ENCODE measurements around the gene SLC38A11. TPM values are rescaled to one million over a fixed set of nuclear protein-coding genes. Genes with fewer than 3 reads are reported as not detected.
A peak's percentile ranks its signal among the peaks of the same experiment; 100 is the strongest.
"Not testable (repeated sequence)": the region's sequence is repeated elsewhere in the genome, so short reads cannot be mapped to it uniquely, and the experiment has no call there.

Gene SLC38A11
- total and polyA plus RNA-seq, 4 donors = 2.2 to 28.9 (median 3.6) TPM

DNA sequence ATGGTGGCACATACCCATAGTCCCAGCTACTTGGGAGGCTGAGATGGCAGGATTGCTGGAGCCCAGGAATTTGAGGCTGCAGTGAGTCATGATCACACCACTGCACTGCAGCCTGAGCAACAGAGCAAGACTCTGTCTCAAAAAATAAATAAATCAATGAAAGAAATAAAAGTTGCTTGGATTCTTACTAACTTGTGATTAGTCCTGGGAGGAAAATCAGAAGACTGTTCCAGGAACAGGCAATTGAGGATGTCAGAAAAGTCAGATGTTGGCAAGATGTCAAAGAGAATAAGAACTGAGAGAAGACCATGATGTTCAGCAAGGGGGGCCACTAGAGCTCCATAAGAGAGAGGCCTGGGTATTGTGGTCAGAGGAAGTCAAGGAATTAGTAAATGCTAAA is 35.6 kb upstream of the SLC38A11 start:
- not testable (repeated sequence) for H3K9me3 ChIP-seq (ENCODE audit: control insufficient read depth, insufficient read depth, low read length); H3K36me3 ChIP-seq (ENCODE audit: control insufficient read depth, insufficient read depth, low read length); H3K27ac ChIP-seq (ENCODE audit: low read depth, low read length); H3K4me3 ChIP-seq (ENCODE audit: low read depth, low read length); H3K4me1 ChIP-seq (ENCODE audit: control insufficient read depth, insufficient read depth, low read length); H3K27me3 ChIP-seq (ENCODE audit: control insufficient read depth, insufficient read depth, low read length)
- peak in 1 of 6 donors; percentile 25 for DNase-seq (ENCODE audit: low read depth in 4 of 6, low spot score in 6 of 6)

DNA sequence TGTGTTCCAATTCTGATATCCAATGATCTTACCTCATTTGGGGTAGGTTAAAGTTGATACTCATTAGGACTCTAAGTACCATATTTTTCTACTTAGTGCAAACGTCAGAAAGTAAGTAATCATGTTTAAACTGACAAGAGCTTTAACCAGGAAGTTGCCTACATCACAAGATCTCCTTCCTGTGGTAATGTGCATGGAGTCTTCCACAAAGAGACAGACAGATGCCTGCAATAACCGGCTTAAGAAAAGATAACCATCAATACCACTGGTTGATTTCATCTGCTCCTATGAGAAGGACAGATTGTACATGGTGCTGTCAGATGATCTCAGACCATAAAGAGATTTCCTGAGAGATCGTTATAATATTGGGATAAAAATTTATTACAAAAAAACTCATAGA is 33.5 kb upstream of the SLC38A11 start:
- DNase-seq (ENCODE audit: low read depth in 4 of 6, low spot score in 6 of 6); H3K27ac ChIP-seq (ENCODE audit: low read depth, low read length); H3K27me3 ChIP-seq (ENCODE audit: control insufficient read depth, insufficient read depth, low read length); H3K4me3 ChIP-seq (ENCODE audit: low read depth, low read length); H3K9me3 ChIP-seq (ENCODE audit: control insufficient read depth, insufficient read depth, low read length); H3K36me3 ChIP-seq (ENCODE audit: control insufficient read depth, insufficient read depth, low read length); H3K4me1 ChIP-seq (ENCODE audit: control insufficient read depth, insufficient read depth, low read length): not testable (repeated sequence)
- no CpG with 5 or more reads among the region's 3 CpGs for whole genome bisulfite sequencing (ENCODE audit: insufficient coverage)

DNA sequence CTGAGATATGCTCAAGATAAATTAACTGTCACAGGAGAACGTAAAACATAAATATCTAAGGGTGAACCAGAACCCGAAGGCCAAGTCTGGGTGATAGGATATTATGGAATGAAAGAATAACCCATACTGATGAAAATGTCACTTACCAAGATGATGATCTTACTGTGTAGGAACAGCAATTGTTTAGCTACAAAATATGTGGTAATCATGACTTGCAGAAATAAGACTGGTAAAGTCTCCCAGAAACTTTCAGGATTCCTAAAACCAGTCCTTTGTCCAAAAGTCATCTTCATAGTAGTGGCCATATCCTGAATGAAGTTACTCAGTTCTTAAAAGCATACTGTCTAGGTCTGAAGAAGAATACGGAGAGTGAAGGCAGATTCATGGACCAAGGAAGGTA is 30.7 kb upstream of the SLC38A11 start:
- H3K36me3 ChIP-seq (ENCODE audit: control insufficient read depth, insufficient read depth, low read length); H3K27me3 ChIP-seq (ENCODE audit: control insufficient read depth, insufficient read depth, low read length); H3K27ac ChIP-seq (ENCODE audit: low read depth, low read length); H3K4me3 ChIP-seq (ENCODE audit: low read depth, low read length); H3K4me1 ChIP-seq (ENCODE audit: control insufficient read depth, insufficient read depth, low read length); H3K9me3 ChIP-seq (ENCODE audit: control insufficient read depth, insufficient read depth, low read length); DNase-seq (ENCODE audit: low read depth in 4 of 6, low spot score in 6 of 6): not testable (repeated sequence)
- WGBS (ENCODE audit: insufficient coverage) = 100% methylated on average over 1 of the region's 3 CpGs

DNA sequence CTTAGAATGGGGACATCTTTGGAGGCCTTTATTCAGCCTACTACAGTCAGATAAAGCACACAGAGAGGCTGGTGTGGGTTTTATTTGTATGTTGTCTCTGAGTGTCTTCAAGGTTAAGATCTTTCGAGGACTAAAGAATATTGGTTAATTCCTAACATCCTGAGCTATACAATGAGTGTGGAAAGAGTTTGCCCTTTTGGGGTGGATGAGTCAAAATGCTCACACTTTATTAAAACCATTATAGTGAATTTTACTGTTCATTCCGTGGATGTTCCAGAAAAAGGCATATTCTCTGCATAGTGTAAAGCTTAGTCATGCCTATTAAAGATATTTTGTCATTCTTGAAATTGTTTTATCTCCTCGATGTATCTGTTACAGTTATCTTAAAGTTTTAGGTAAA is 29.1 kb upstream of the SLC38A11 start:
- no peak overlapping the region for H3K4me3 ChIP-seq (ENCODE audit: low read depth, low read length)
- H3K9me3 ChIP-seq (ENCODE audit: control insufficient read depth, insufficient read depth, low read length) = no peaks in the 10 kb centered on the region
- no peaks in the 10 kb centered on the region for H3K27me3 ChIP-seq (ENCODE audit: control insufficient read depth, insufficient read depth, low read length)
- DNase-seq (ENCODE audit: low read depth in 4 of 6, low spot score in 6 of 6) = no peak
- WGBS (ENCODE audit: insufficient coverage) = no CpG with 5 or more reads among the region's 3 CpGs
- H3K4me1 ChIP-seq (ENCODE audit: control insufficient read depth, insufficient read depth, low read length) = no peaks in the 10 kb centered on the region
- no peak overlapping the region for H3K27ac ChIP-seq (ENCODE audit: low read depth, low read length)
- no peaks in the 10 kb centered on the region for H3K36me3 ChIP-seq (ENCODE audit: control insufficient read depth, insufficient read depth, low read length)

DNA sequence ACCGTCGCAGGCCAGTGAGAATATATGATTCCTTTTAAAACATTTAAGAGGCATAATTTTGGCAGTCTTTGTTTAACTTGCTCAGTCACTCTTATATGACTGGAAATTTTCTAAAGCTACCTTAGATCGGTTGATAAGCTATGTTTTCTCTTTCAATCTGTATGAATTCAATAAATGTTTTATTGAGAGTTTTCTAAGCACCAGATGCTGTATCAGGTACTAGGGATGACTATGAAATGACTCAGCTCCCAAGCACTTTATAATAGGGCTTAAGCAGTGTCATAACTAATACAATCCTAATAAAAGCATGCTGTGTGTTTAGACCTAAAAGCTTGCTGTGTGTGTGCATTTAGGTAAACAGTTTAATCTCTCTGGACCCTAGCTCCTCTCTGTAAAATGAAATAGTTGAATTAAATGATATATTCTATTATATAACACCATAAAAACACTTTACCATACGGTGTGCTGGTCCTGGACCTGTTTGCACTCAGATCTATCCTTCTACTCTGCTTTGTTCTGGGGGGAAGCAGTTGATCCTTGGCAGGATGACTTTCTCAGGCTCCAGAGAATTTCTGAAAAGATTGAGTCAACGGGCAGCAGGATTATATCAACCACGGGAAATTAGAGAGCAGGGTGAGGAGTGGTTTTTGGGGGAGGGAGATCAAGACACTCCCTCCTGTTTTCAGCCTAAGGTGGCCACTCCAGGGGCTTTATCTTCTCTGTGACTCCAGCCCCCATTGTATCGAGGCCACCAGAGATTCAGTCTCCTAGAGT is 26.1 kb upstream of the SLC38A11 start:
- no peaks in the 10 kb centered on the region for H3K4me1 ChIP-seq (ENCODE audit: control insufficient read depth, insufficient read depth, low read length)
- 67% methylated on average over 2 of the region's 7 CpGs for WGBS (ENCODE audit: insufficient coverage)
- no peak overlapping the region for H3K27ac ChIP-seq (ENCODE audit: low read depth, low read length)
- no peaks in the 10 kb centered on the region for H3K36me3 ChIP-seq (ENCODE audit: control insufficient read depth, insufficient read depth, low read length)
- H3K27me3 ChIP-seq (ENCODE audit: control insufficient read depth, insufficient read depth, low read length) = no peaks in the 10 kb centered on the region
- no peaks in the 10 kb centered on the region for H3K9me3 ChIP-seq (ENCODE audit: control insufficient read depth, insufficient read depth, low read length)
- no peak for DNase-seq (ENCODE audit: low read depth in 4 of 6, low spot score in 6 of 6)
- H3K4me3 ChIP-seq (ENCODE audit: low read depth, low read length) = no peak overlapping the region

DNA sequence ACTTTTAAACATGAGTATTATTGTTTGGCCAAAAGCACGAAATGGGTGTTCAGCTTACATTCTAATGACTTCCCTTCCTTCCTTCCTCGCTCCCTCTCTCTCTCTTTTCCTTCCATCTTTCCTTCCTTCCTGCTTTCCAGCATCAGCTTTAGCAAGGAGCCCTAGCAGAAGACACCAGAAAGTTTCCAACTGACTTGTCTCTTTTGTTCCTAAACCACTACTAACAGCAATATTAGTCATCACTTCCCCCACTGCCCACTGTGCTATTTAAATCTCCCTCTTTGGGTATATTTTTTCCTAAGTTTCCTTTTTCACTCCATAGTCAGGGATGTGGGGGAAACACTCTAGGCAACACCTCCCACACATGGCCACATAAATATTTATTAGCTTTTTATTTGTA is 25.4 kb upstream of the SLC38A11 start:
- DNase-seq (ENCODE audit: low read depth in 4 of 6, low spot score in 6 of 6); H3K36me3 ChIP-seq (ENCODE audit: control insufficient read depth, insufficient read depth, low read length); H3K27me3 ChIP-seq (ENCODE audit: control insufficient read depth, insufficient read depth, low read length); H3K4me3 ChIP-seq (ENCODE audit: low read depth, low read length); H3K9me3 ChIP-seq (ENCODE audit: control insufficient read depth, insufficient read depth, low read length); H3K27ac ChIP-seq (ENCODE audit: low read depth, low read length); H3K4me1 ChIP-seq (ENCODE audit: control insufficient read depth, insufficient read depth, low read length): not testable (repeated sequence)
- 100% methylated on average over 1 of the region's 2 CpGs for WGBS (ENCODE audit: insufficient coverage)

DNA sequence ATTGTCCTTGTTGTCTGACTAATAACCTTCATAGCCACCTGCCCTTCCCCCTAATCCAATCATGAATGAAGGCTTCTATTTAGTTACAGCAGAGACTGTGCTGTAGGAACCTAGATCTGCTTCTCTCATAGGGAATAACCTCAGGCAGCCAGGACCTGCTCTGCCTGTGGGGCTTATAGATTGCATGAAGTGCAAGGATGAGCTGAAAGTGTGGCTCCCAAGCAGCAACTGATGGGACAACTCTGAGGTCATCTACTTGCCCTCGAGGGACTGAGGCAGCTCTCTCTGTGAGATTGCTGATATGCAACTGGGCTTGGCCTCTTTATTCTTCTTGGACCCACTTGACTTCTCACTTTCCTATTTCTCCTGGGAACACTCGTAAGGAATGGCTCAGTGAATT is 23.8 kb upstream of the SLC38A11 start:
- Histone ChIP-seq H3K27ac (ENCODE audit: low read depth, low read length) (no peak overlapping the region), H3K4me3 (ENCODE audit: low read depth, low read length) (no peak overlapping the region)

DNA sequence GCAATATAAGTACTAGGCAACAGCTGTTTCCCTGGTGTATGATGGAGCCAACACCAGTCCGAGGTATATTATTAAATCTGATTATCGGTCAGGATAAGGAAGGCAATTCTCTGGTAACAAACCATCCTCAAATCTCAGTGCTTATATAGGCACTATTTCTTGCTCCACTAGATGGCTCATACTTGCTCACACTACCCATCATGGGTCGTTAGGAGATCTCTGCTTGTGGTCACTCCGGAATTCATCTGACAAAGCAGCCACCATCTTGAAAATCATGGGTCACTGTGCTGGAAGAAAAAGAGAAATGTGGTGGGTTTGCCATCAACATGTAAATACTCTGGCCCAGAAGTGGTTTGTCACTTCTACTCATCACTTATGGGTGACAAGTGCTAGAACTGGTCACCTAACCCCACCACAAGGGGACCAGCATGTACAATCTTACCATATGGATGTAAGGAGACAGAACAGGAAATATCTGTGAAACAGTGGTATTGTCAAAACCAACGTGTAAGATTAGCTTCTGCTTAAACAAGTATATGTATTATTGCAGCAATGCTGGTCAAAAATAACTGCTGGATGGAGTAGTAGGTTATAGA is 21.6 kb upstream of the SLC38A11 start:
- not testable (repeated sequence) for H3K27ac ChIP-seq (ENCODE audit: low read depth, low read length); H3K4me3 ChIP-seq (ENCODE audit: low read depth, low read length); H3K27me3 ChIP-seq (ENCODE audit: control insufficient read depth, insufficient read depth, low read length); DNase-seq (ENCODE audit: low read depth in 4 of 6, low spot score in 6 of 6); H3K4me1 ChIP-seq (ENCODE audit: control insufficient read depth, insufficient read depth, low read length); H3K36me3 ChIP-seq (ENCODE audit: control insufficient read depth, insufficient read depth, low read length); H3K9me3 ChIP-seq (ENCODE audit: control insufficient read depth, insufficient read depth, low read length)
- WGBS (ENCODE audit: insufficient coverage) = 100% methylated on average over 1 of the region's 5 CpGs

More for the DNA sequence above, 23.8 kb upstream of the SLC38A11 start:
- no peak for DNase-seq (ENCODE audit: low read depth in 4 of 6, low spot score in 6 of 6)
- no peaks in the 10 kb centered on the region for H3K36me3 ChIP-seq (ENCODE audit: control insufficient read depth, insufficient read depth, low read length)
- no peaks in the 10 kb centered on the region for H3K9me3 ChIP-seq (ENCODE audit: control insufficient read depth, insufficient read depth, low read length)
- H3K4me1 ChIP-seq (ENCODE audit: control insufficient read depth, insufficient read depth, low read length) = no peaks in the 10 kb centered on the region
- no peaks in the 10 kb centered on the region for H3K27me3 ChIP-seq (ENCODE audit: control insufficient read depth, insufficient read depth, low read length)
- no CpG with 5 or more reads among the region's 2 CpGs for WGBS (ENCODE audit: insufficient coverage)

DNA sequence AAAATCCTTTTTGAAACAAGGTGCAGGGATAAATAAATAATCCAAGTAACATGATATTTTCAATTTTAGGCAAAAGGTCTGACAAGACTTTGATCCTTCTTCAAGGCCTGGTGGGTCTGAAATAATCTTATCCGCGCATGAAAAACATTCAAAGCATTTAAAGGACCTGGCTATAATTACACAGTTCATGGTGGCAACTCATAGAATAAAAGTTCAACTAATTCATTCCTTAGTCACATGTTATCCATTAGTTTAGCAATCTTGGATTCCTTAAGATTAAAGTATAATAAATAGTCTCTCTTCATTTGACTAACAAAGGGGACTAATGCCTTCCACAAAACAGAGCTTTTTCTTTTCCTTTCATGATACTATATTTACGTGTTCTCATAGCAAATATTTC is 21.0 kb upstream of the SLC38A11 start:
- WGBS (ENCODE audit: insufficient coverage) = no CpG with 5 or more reads among the region's 3 CpGs

DNA sequence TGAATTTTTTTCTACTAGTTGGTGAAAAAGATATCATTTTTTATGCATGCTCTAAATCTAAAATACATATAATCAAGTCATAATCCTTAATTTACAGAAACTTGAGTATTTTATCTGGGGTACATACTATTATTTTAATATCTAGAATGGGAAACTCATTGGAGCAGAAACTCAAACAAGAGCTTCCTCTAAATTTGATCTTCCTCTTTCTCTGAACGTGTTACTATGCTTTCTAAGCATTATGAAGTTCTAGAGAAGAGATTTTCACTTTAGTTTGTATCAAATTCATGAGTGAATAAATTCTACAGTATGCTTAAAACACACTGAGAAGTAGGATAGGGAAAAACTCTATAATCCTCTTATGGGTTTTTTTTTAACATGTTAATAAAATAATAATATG is 20.6 kb upstream of the SLC38A11 start:
- Histone ChIP-seq H3K4me1 (ENCODE audit: control insufficient read depth, insufficient read depth, low read length) (no peaks in the 10 kb centered on the region), H3K9me3 (ENCODE audit: control insufficient read depth, insufficient read depth, low read length) (no peaks in the 10 kb centered on the region), H3K4me3 (ENCODE audit: low read depth, low read length) (no peak overlapping the region), H3K36me3 (ENCODE audit: control insufficient read depth, insufficient read depth, low read length) (no peaks in the 10 kb centered on the region), H3K27me3 (ENCODE audit: control insufficient read depth, insufficient read depth, low read length) (no peaks in the 10 kb centered on the region), H3K27ac (ENCODE audit: low read depth, low read length) (no peak overlapping the region)
- no CpG with 5 or more reads among the region's 1 CpG for WGBS (ENCODE audit: insufficient coverage)
- no peak for DNase-seq (ENCODE audit: low read depth in 4 of 6, low spot score in 6 of 6)

More for the DNA sequence above, 21.0 kb upstream of the SLC38A11 start:
- no peaks in the 10 kb centered on the region for H3K36me3 ChIP-seq (ENCODE audit: control insufficient read depth, insufficient read depth, low read length)
- no peak overlapping the region for H3K27ac ChIP-seq (ENCODE audit: low read depth, low read length)
- DNase-seq (ENCODE audit: low read depth in 4 of 6, low spot score in 6 of 6) = no peak
- H3K27me3 ChIP-seq (ENCODE audit: control insufficient read depth, insufficient read depth, low read length) = no peaks in the 10 kb centered on the region
- H3K4me3 ChIP-seq (ENCODE audit: low read depth, low read length) = no peak overlapping the region
- H3K4me1 ChIP-seq (ENCODE audit: control insufficient read depth, insufficient read depth, low read length) = no peaks in the 10 kb centered on the region
- H3K9me3 ChIP-seq (ENCODE audit: control insufficient read depth, insufficient read depth, low read length) = no peaks in the 10 kb centered on the region
